HepG2 (cell line): ENCODE results near the gene ADARB1. TPM values are rescaled to one million over a fixed set of nuclear protein-coding genes. Genes with fewer than 3 reads are reported as not detected.
A peak's percentile ranks its signal among the peaks of the same experiment; 100 is the strongest.

ENCODE experiments used
- AGO2 ChIP-seq: fragments of 200-400 bp; formaldehyde crosslinking; optimal IDR thresholded peaks from 2 replicates; pipeline ENCODE3; 2017; ENCODE audit warnings: mild to moderate bottlenecking, low read depth, low read length, moderate library complexity
- AKAP8 ChIP-seq: sonication (generic); formaldehyde crosslinking; IDR thresholded peaks from 2 replicates; pipeline ENCODE4 v1.5.1; 2020; ENCODE audit warnings: mild to moderate bottlenecking, missing genetic modification reagents
- ATF5 ChIP-seq: sonication (generic); formaldehyde crosslinking; IDR thresholded peaks from 2 replicates; pipeline ENCODE4 v1.4.0; 2020; ENCODE audit warnings: mild to moderate bottlenecking, low read depth, missing genetic modification reagents
- CAMTA2 ChIP-seq: sonication (generic); formaldehyde crosslinking; IDR thresholded peaks from 2 replicates; pipeline ENCODE4 v1.4.0; 2020; ENCODE audit warnings: mild to moderate bottlenecking, missing genetic modification reagents, borderline replicate concordance
- E2F1 ChIP-seq: sonication (generic); formaldehyde crosslinking; IDR thresholded peaks from 2 replicates; pipeline ENCODE4 v1.5.0; 2020; ENCODE audit warnings: missing genetic modification reagents
- HIVEP1 ChIP-seq: sonication (generic); formaldehyde crosslinking; IDR thresholded peaks from 2 replicates; pipeline ENCODE4 v1.4.0; 2020; ENCODE audit warnings: mild to moderate bottlenecking, missing genetic modification reagents
- MAFF ChIP-seq: IDR thresholded peaks from 2 replicates; pipeline ENCODE4 v1.6.1; 2011; ENCODE audit warnings: low read depth, low read length, improper control_type of control experiment
- PHF5A ChIP-seq: IDR thresholded peaks from one replicate; pipeline ENCODE4 v1.6.1; 2018; ENCODE audit warnings: low read depth, missing genetic modification reagents; ENCODE audit not compliant: unreplicated experiment
- PRDM4 ChIP-seq: sonication (generic); formaldehyde crosslinking; IDR thresholded peaks from 2 replicates; pipeline ENCODE4 v1.9.0; 2021; ENCODE audit warnings: missing genetic modification reagents, borderline replicate concordance
- SIN3A ChIP-seq: IDR thresholded peaks from 2 replicates; pipeline ENCODE4 v1.6.1; 2011; ENCODE audit warnings: low read depth, mild to moderate bottlenecking, control low read depth, low read length, borderline replicate concordance
- SP2 ChIP-seq: sonication (generic); formaldehyde crosslinking; IDR thresholded peaks from 2 replicates; pipeline ENCODE4 v1.5.1; 2020; ENCODE audit warnings: mild to moderate bottlenecking, missing genetic modification reagents
- TFDP2 ChIP-seq: sonication (generic); formaldehyde crosslinking; IDR thresholded peaks from 2 replicates; pipeline ENCODE4 v1.4.0; 2020; ENCODE audit warnings: missing genetic modification reagents
- ZBTB14 ChIP-seq: sonication (generic); formaldehyde crosslinking; IDR thresholded peaks from 2 replicates; pipeline ENCODE4 v1.4.0; 2020; ENCODE audit warnings: missing genetic modification reagents
- ZBTB26 ChIP-seq: IDR thresholded peaks from 2 replicates; pipeline ENCODE4 v1.6.1; 2016; ENCODE audit warnings: missing compliant biosample characterization, missing genetic modification reagents, borderline replicate concordance
- ZBTB3 ChIP-seq: sonication (generic); formaldehyde crosslinking; IDR thresholded peaks from 2 replicates; pipeline ENCODE4 v1.4.0; 2020; ENCODE audit warnings: low read depth, mild to moderate bottlenecking, moderate library complexity, missing genetic modification reagents, borderline replicate concordance
- ZNF367 ChIP-seq: sonication (generic); formaldehyde crosslinking; IDR thresholded peaks from 2 replicates; pipeline ENCODE4 v1.4.0; 2020; ENCODE audit warnings: missing genetic modification reagents, borderline replicate concordance
- ZNF839 ChIP-seq: sonication (generic); formaldehyde crosslinking; IDR thresholded peaks from 2 replicates; pipeline ENCODE4 v1.4.0; 2020; ENCODE audit warnings: missing genetic modification reagents, mild to moderate bottlenecking, borderline replicate concordance
- polyA plus RNA-seq, 8 experiments: library from polyadenylated mRNA; depleted of rRNA in 3 of 8; stranded (reverse) in 7 of 8; unstranded in 1 of 8; fragments of >200 nt; fragmentation: Illumina TruSeq in 4 of 8; extraction: Trizol in 4 of 8; gene quantifications; 2 replicates each; pipeline versions ENCODE4 v1.2.1 to v1.2.3, GENCODE V29; 2011 to 2016; ENCODE audit warnings: low read depth in 4 of 8, missing spikeins in 1 of 8, mixed read lengths in 1 of 8; ENCODE audit not compliant: insufficient read depth in 1 of 8
- total RNA-seq, 5 experiments: library from RNA; depleted of rRNA; stranded (reverse); fragments of >200 nt; fragmentation: Illumina TruSeq; extraction: Trizol; gene quantifications; 2 replicates each; pipeline ENCODE4 v1.2.3, GENCODE V29; 2016; ENCODE audit warnings: low read depth in 1 of 5

ADARB1 gene
- total and polyA plus RNA-seq, 2 of the 13 experiments (the other 11 are each of a cell fraction or from before 2014, with no cell fraction given), result 6.6 to 10.0 TPM

- TF ChIP-seq TFDP2 (no peak), ZBTB14 (peak; percentile 89), ZNF367 (CRISPR knock-in tag) (peak; percentile 46; the same call in 1 of the 2 replicates), HIVEP1 (CRISPR knock-in tag) (no peak), AKAP8 (CRISPR knock-in tag) (peak; percentile 99), ATF5 (CRISPR knock-in tag) (no peak), MAFF (no peak), SP2 (CRISPR knock-in tag) (no peak), CAMTA2 (no peak), ZNF839 (CRISPR knock-in tag) (no peak), ZBTB3 (no peak), E2F1 (CRISPR knock-in tag) (no peak), SIN3A (no peak; the same call in 1 of the 2 replicates), PRDM4 (CRISPR knock-in tag) (no peak), ZBTB26 (CRISPR knock-in tag) (no peak), PHF5A (CRISPR knock-in tag) (no peak), AGO2 (peak; percentile 60)
Measured at GRCh38 chr21:45074048-45074817, at the start of gene ADARB1 (continued).
